Measurements from ENCODE around the gene LRRC23. TPM values are rescaled to one million over a fixed set of nuclear protein-coding genes. Genes with fewer than 3 reads are reported as not detected.
A peak's percentile ranks its signal among the peaks of the same experiment; 100 is the strongest.

LRRC23 gene
- 11.9 TPM in 2 replicates for polyA plus RNA-seq (2012; rRNA removed)
- 11.5 and 12.0 TPM in 2 replicates for polyA plus RNA-seq (2012; cell fraction: cytosol; rRNA removed)
- polyA plus RNA-seq (2012; cell fraction: nucleus; rRNA removed) = 12.7 and 17.7 TPM in 2 replicates

DNA sequence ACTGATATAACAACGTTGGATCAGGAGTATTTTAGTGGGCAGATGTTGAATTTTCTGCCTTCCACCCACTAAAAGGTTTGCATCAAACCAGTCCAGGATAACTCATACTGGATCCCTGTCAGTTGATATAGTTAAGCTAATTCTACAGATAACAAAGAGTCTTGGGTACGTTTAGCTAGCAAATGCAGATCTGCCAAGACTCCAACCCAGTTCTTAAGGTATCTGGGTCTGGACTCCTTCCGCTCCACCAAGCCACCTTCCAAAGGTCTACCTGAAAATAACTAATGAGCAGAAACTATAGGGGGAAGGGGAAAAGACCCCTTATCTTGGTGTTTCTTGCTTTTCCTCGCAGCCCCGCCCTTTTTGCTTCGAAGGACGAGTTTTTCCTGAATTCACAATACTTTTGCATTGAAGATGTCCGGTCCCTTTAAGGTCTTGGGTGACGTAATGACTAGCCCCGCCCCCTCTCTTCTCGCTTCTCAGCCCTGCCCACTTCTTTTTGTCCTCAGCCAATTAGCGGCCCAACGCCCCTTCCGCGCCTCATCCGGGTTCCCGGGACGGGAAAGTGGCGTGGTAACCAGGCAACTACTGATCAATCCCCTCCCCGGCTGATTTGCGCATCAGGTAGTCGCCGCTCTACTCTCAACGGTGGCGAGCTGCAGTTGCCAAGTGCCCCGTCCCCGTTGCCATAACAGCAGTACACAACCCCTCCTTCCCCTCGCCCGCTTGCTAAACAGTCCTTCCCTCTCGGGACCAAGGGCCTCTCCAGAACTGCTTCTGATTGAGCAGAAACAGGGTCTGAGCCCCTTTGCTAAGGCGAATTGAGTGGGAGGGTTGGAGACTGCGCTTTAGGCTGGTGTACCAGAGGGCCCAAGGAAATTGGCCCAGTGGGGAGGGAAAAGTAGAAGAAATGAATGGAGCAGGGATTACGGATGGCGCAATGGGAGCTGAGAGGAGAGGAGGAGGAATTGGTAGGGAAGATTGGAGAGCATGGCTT, at the start of gene LRRC23:
TSS of gene LRRC23 (plus strand) at position 543 of the 997 bp plus-strand sequence. CDS start 812 bp downstream, outside the sequence.
- peak within 1 kb of the TSS; percentile 71 to 78 for H3K27ac ChIP-seq (ENCODE audit: low read depth in 2 of 2, low read length in 1 of 2)
- no peaks in the 10 kb centered on the region for H3K79me2 ChIP-seq (ENCODE audit: insufficient read depth)
- TF ChIP-seq, protein P1, sequence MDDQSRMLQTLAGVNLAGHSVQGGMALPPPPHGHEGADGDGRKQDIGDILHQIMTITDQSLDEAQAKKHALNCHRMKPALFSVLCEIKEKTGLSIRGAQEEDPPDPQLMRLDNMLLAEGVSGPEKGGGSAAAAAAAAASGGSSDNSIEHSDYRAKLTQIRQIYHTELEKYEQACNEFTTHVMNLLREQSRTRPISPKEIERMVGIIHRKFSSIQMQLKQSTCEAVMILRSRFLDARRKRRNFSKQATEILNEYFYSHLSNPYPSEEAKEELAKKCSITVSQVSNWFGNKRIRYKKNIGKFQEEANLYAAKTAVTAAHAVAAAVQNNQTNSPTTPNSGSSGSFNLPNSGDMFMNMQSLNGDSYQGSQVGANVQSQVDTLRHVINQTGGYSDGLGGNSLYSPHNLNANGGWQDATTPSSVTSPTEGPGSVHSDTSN (IDR thresholded peaks at IDR 0.05) = no peak
- TF ChIP-seq YY1 (IDR thresholded peaks at IDR 0.05; ENCODE audit: low read depth) (no peak), NRF1 (IDR thresholded peaks at IDR 0.05; ENCODE audit: low read depth, low read length) (no peak), POLR2AphosphoS5 (IDR thresholded peaks at IDR 0.05; ENCODE audit: low read depth, low read length) (peak; percentile 67), MXI1 (IDR thresholded peaks at IDR 0.05; ENCODE audit: low read depth, low read length) (peak; percentile 80), FOXJ3 (CRISPR knock-in tag; IDR thresholded peaks at IDR 0.05) (no peak), TCF12 (IDR thresholded peaks at IDR 0.05) (no peak), EP300 (IDR thresholded peaks at IDR 0.05; ENCODE audit: borderline replicate concordance in 1 of 2, low read depth in 1 of 2, low read length in 1 of 2) (no peak), RFX5 (IDR thresholded peaks at IDR 0.05; ENCODE audit: low read length) (no peak), GATA2 (CRISPR knock-in tag; IDR thresholded peaks at IDR 0.05) (no peak), FOXM1 (IDR thresholded peaks at IDR 0.05; ENCODE audit: low read depth) (no peak), ELF1 (IDR thresholded peaks at IDR 0.05) (peak; percentile 74), USF2 (IDR thresholded peaks at IDR 0.05; ENCODE audit: borderline replicate concordance, low read depth, low read length) (no peak), JUND (IDR thresholded peaks at IDR 0.05) (no peak), GABPA (IDR thresholded peaks at IDR 0.05; ENCODE audit: low read depth) (no peak), TEAD4 (IDR thresholded peaks at IDR 0.05; ENCODE audit: borderline replicate concordance, insufficient read depth) (no peak), ZBTB33 (IDR thresholded peaks at IDR 0.05; ENCODE audit: borderline replicate concordance, low read depth) (no peak), CHD2 (IDR thresholded peaks at IDR 0.05; ENCODE audit: low read length, partially characterized antibody) (no peak), MEF2A (IDR thresholded peaks at IDR 0.05; ENCODE audit: borderline replicate concordance, low read depth) (no peak), SIN3A (IDR thresholded peaks at IDR 0.05; ENCODE audit: borderline replicate concordance, low read depth, low read length) (no peak)
- TF ChIP-seq, protein P2, sequence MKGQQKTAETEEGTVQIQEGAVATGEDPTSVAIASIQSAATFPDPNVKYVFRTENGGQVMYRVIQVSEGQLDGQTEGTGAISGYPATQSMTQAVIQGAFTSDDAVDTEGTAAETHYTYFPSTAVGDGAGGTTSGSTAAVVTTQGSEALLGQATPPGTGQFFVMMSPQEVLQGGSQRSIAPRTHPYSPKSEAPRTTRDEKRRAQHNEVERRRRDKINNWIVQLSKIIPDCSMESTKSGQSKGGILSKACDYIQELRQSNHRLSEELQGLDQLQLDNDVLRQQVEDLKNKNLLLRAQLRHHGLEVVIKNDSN (IDR thresholded peaks at IDR 0.05; ENCODE audit: borderline replicate concordance, low read depth) = no peak
- TF ChIP-seq, protein P3, sequence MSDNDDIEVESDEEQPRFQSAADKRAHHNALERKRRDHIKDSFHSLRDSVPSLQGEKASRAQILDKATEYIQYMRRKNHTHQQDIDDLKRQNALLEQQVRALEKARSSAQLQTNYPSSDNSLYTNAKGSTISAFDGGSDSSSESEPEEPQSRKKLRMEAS (IDR thresholded peaks at IDR 0.05; ENCODE audit: low read depth) = peak; percentile 58; the same call in 1 of the 2 replicates
- no peaks in the 10 kb centered on the region for H3K9me3 ChIP-seq
- H3K27me3 ChIP-seq (ENCODE audit: insufficient read depth) = no peaks in the 10 kb centered on the region
- peak within 1 kb of the TSS; percentile 72 to 98 for H3K4me3 ChIP-seq (ENCODE audit: low read depth in 2 of 2, low read length in 1 of 2)
- DNase-seq = peak; percentile 88
- ChIA-PET POLR2A (interaction anchor here (0.9 to 2.2 kb wide), 5 partner anchors 10 to 39 kb away, joined by 4 to 6 read pairs (median 5); partner anchors contain the start of genes C12orf57, ENO2, RNU7-1 and SPSB2), CTCF (interaction anchor here (0.6 to 2.9 kb wide), 5 partner anchors 13 to 35 kb away, joined by 3 to 19 read pairs (median 10); partner anchors contain the start of gene SPSB2)
- H3F3A ChIP-seq (replicated peaks; ENCODE audit: insufficient read depth) = peaks cover 2% of the 10 kb centered on the region
- peak within 1 kb of the TSS; percentile 97 for H3K9ac ChIP-seq
- WGBS (ENCODE audit: low lambda C conversion rate) = 4% methylated on average over 34 of the region's 34 CpGs
- H4K20me1 ChIP-seq (ENCODE audit: insufficient read depth) = no peaks in the 10 kb centered on the region
- peak within 1 kb of the TSS; percentile 99 for H2AFZ ChIP-seq (ENCODE audit: low read depth)
- no peaks in the 10 kb centered on the region for H3K9me2 ChIP-seq
- H3K4me1 ChIP-seq (ENCODE audit: control insufficient read depth in 1 of 2, insufficient read depth in 2 of 2, low read depth in 1 of 2, low read length in 1 of 2) = peaks cover 9 to 10% of the 10 kb centered on the region in 2 experiments; a peak in 2 of 4 replicates
- H3K36me3 ChIP-seq (replicated peaks in 1 of 2; ENCODE audit: control insufficient read depth in 1 of 2, insufficient read depth in 2 of 2, low read length in 1 of 2) = peaks cover 0 to 5% of the 10 kb centered on the region in 2 experiments
- H3K4me2 ChIP-seq = peak within 1 kb of the TSS; percentile 99
